HG03196 (cell line): ENCODE data around the gene ASL.
"Not testable (repeated sequence)": the region's sequence is repeated elsewhere in the genome, so short reads cannot be mapped to it uniquely, and the experiment has no call there.

Source experiments
- ATAC-seq: cut with Tn5 transposase; IDR thresholded peaks from one replicate; pipeline ENCODE4 v1.9.1; 2021; ENCODE audit not compliant: unreplicated experiment

ASL gene

GRCh38 chr7:66072208-66072607 is 3.4 kb upstream of the ASL start:
- not testable (repeated sequence) for ATAC-seq

- no peak for ATAC-seq
These were observed 1.1 kb downstream of the ASL start for GRCh38 chr7:66076462-66077329.

- ATAC-seq, result no peak
These were observed 2.4 kb downstream of the ASL start for GRCh38 chr7:66078067-66078466.

GRCh38 chr7:66082083-66082482 is 6.5 kb downstream of the ASL start:
- no peak for ATAC-seq

- ATAC-seq, result no peak
These were observed 7.3 kb downstream of the ASL start for GRCh38 chr7:66082886-66083415.

GRCh38 chr7:66083677-66084076 is 8.1 kb downstream of the ASL start:
- no peak for ATAC-seq

- no peak for ATAC-seq
These were observed 13.5 kb downstream of the ASL start for GRCh38 chr7:66088861-66089838.

GRCh38 chr7:66092654-66093053 is 17.0 kb downstream of the ASL start:
- no peak for ATAC-seq

- ATAC-seq, result no peak
These were observed 19.4 kb downstream of the ASL start for GRCh38 chr7:66095010-66095409.

GRCh38 chr7:66099232-66099550 is 23.6 kb downstream of the ASL start:
- no peak for ATAC-seq

- ATAC-seq, result peak; percentile 65
These were observed 24.2 kb downstream of the ASL start for GRCh38 chr7:66099551-66100407.

- no peak for ATAC-seq
These were observed 24.9 kb downstream of the ASL start for GRCh38 chr7:66100408-66101050.

- ATAC-seq, result not testable (repeated sequence)
These were observed 26.5 kb downstream of the ASL start for GRCh38 chr7:66102168-66102567.

- ATAC-seq, result not testable (repeated sequence)
These were observed 28.4 kb downstream of the ASL start for GRCh38 chr7:66103994-66104393.

GRCh38 chr7:66105263-66105748 is 29.7 kb downstream of the ASL start:
- ATAC-seq, result no peak

GRCh38 chr7:66108410-66108809 is 32.8 kb downstream of the ASL start:
- ATAC-seq, result not testable (repeated sequence)

GRCh38 chr7:66110856-66111255 is 35.2 kb downstream of the ASL start:
- no peak for ATAC-seq

GRCh38 chr7:66114743-66115649 is 39.4 kb downstream of the ASL start, which contains the start of gene CRCP:
Gene CRCP, plus strand, starts transcription at chr7:66114847. Its CDS starts 116 bp downstream, at chr7:66114963.
- peak; percentile 82 for ATAC-seq
